GM10248 (cell line): Measurements from ENCODE around the gene CYTL1.

Source experiments
- CTCF ChIA-PET: fragments of 300-600 bp; sonication (Branson Sonifier 250); formaldehyde crosslinking; extraction: SDS; loops from one replicate; lab custom pipeline; 2021; ENCODE audit warnings: antibody characterized with exemption; lab: Yijun Ruan, JAX
- POLR2A ChIA-PET: fragments of 350-650 bp; sonication (Branson Sonifier 250); formaldehyde crosslinking; extraction: SDS; loops from one replicate; lab custom pipeline; 2020; ENCODE audit warnings: antibody characterized with exemption; lab: Yijun Ruan, JAX
- DNase-seq: peaks from one replicate; pipeline ENCODE4 v3.0.0; 2012; ENCODE audit errors: extremely low spot score
- CTCF ChIP-seq: IDR thresholded peaks from 2 replicates; pipeline ENCODE4 v1.5.1; 2012; ENCODE audit warnings: mild to moderate bottlenecking, low read depth; ENCODE audit errors: extremely low read depth, missing control alignments, control extremely low read depth

Gene CYTL1

GRCh38 chr4:4989083-4989622, 30.1 kb downstream of the CYTL1 start:
- CTCF ChIA-PET, result no interaction called here
- POLR2A ChIA-PET, result no interaction called here
- no peak for TF ChIP-seq CTCF
- DNase-seq, result no peak

GRCh38 chr4:4987656-4988055, 31.6 kb downstream of the CYTL1 start:
- ChIA-PET CTCF (no interaction called here), POLR2A (no interaction called here)
- no peak for TF ChIP-seq CTCF
- no peak for DNase-seq

GRCh38 chr4:4986841-4987240, 32.4 kb downstream of the CYTL1 start:
- TF ChIP-seq CTCF, result no peak
- ChIA-PET POLR2A (no interaction called here), CTCF (interaction anchor here (1.0 to 1.2 kb wide), 2 partner anchors 8 to 10 kb away, joined by 3 read pairs; no protein-coding TSS in a partner anchor)
- no peak for DNase-seq

GRCh38 chr4:4985844-4986243, 33.4 kb downstream of the CYTL1 start:
- no peak for TF ChIP-seq CTCF
- CTCF ChIA-PET, result interaction anchor here (1.0 to 1.2 kb wide), 2 partner anchors 9 kb away, joined by 3 read pairs; no protein-coding TSS in a partner anchor
- DNase-seq, result no peak
- POLR2A ChIA-PET, result no interaction called here

- ChIA-PET POLR2A (no interaction called here), CTCF (no interaction called here)
- DNase-seq, result no peak
- TF ChIP-seq CTCF, result no peak
These were observed 34.2 kb downstream of the CYTL1 start for GRCh38 chr4:4985036-4985435.

- ChIA-PET CTCF (no interaction called here), POLR2A (no interaction called here)
- TF ChIP-seq CTCF, result no peak
- no peak for DNase-seq
These were observed 35.1 kb downstream of the CYTL1 start for GRCh38 chr4:4984186-4984585.

- DNase-seq, result no peak
- ChIA-PET POLR2A (no interaction called here), CTCF (no interaction called here)
- TF ChIP-seq CTCF, result no peak
These were observed 37.4 kb downstream of the CYTL1 start for GRCh38 chr4:4981827-4982226.
